GM08714 (cell line): ENCODE measurements around the gene ABCC8.

Source experiments
- H3K4me3 ChIP-seq: fragments of 200-500 bp; sonication (Bioruptor generic); 2 replicates; pipeline ENCODE4 v1.5.1; 2014; ENCODE audit warnings: mild to moderate bottlenecking, low read length, inconsistent platforms
- ZNF274 ChIP-seq: IDR thresholded peaks from 2 replicates; pipeline ENCODE4 v1.6.1; 2012; ENCODE audit warnings: mild to moderate bottlenecking, low read depth, low read length

ABCC8 gene

DNA sequence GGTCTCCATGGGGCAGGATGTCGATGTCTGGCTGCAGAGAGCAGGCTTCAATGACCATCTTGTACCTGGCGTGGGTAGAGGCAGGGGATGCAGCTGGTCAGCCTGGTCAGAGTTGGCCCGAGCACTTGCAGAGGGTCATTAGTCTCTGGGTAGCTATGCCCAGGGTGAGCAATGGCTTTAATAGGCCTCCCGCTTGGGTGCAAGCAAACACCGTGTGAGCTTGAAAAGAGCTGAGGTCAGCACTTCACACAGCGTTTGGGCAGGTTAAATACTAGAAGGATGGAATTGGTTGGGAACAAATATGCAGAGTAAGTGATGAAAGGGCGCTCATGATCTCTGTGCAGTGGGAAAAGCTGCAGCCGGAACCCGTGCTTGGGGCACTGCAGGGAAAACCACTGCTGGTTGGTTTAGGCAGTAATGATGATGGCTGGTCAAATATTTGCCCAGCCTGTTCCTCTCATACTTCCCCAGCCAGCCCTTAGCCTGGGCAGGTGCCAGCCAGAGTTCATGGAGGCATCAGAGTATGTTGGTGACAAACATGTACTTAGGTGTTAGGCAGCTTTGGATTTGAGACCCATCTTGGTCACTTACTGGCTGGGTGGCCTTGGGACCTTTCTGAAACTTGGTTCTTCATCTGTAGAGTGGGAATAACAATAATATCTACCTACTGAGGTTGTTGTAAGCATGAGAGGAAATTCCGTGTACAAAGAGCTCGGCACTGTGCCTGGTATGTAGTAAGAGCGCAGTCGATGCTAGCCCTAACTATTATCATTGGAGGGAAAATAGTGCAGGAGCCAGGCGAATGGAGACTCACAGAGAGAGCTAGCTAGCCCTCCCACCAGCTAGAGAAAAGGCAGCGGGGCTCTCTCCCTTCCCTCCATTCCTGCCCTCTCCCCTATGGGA, 63.0 kb downstream of the ABCC8 start:
- H3K4me3 ChIP-seq: no peak overlapping the region

DNA sequence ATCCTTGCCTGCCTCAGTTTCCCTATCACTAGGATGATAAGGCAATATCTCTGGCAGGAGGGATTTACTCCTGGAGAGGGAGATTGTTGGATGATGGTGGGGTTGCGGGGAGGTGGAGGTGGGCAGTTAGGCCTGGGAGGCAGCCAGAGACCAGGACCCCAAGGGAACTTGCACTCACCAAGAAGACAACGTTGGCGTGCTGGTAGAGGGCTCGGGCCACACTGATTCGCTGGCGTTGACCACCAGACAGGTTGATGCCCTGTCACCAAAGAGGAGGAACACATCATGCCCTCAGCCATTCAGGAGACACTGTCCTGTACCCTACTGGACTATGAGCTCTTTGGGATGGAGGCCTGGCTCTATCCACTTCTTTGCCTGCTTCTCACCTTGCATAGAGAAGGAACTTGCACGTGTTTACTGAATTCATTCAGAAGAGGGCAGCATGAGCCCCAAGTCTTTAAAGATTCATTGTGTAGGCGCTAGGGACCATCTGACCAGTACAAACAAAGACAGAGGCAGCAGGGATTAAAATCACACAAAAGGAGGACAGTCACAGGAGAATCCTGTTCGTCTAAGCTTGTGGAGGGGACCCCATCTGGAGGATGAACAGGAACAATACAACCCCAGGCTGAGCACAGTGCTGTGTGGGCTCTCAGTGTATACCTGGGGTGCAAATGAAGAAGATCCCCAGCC, 64.0 kb downstream of the ABCC8 start:
- H3K4me3 ChIP-seq: no peak overlapping the region
- no peak for TF ChIP-seq ZNF274

More for the DNA sequence above, 63.0 kb downstream of the ABCC8 start:
- TF ChIP-seq ZNF274: no peak

DNA sequence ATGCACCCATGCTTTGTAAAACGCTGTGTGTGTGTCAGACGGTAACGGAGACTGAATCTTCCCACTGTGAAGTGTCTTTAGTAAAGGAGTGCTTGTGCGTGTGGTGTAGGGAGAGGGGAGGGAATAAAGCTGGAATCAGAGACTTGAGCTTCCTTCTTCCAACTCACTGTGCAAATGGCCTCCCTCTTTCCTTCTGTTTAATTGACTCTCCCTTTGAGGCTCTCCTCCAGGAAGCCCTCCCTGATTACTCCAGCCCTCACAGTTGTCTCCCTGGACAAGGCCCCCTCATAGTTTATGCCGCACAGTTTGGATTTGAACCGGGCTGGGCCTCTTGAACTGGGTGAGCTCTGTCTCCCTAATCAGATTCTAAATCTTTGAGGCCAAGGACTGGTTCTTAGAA, 65.2 kb downstream of the ABCC8 start:
- no peak overlapping the region for H3K4me3 ChIP-seq
- no peak for TF ChIP-seq ZNF274

DNA sequence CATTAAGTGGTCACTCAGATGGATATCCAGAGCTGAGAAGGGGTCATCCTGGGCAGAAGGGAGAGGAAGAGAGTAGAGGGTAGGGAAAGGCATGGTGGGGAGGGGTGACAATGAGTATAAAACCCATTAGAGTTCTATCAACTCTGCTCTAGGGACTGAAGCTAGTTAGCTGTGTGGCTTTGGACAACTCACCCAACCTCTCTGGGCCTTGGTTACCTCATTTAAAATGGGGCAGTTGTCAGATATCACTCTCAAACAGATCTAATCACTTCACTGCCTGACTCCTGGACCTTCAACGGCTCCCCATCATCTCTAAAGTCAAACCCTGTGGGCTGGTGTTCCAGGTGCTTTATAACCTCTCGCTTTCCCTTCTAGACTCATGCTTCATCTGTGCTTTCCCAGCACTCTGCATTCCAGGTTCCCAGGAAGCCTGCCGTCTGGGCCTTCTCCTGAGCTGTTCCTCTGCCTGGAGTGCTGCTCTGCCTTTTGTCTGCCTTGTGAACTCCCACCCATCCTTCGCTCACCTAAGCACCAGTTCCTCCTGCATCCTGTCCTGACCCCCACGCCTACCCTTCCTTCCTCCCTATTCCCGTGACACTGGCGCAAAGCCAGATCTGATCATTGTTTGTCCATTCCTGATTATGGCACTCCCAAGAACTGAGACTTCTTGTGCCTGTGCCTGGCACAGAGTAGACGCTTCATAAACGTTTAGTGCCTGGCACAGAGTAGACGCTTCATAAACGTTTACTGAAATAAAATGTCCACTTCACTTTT, 65.9 kb downstream of the ABCC8 start:
- TF ChIP-seq ZNF274: no peak
- no peak overlapping the region for H3K4me3 ChIP-seq

GRCh38 chr11:17408641-17409040, 68.0 kb downstream of the ABCC8 start:
- no peak overlapping the region for H3K4me3 ChIP-seq
- TF ChIP-seq ZNF274: no peak

DNA sequence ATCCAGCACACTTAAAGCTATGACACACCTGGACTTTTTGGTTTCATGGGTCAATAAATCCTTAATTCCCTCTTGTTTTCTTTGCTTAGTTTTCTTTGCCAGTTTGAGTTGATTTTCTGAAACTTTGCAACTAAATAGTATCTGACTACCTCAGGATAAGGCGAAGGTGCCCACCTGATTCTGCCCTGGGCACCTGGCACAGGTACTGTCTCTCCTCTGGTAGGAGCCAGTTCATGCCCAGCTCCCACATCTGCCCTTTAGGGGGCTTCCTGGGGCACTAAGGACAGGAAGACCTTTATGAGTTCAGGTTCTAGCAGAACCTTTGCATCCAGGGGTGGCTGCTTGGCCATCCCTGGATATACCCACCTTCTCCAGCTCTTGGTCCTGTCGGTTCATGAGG, 68.6 kb downstream of the ABCC8 start:
- TF ChIP-seq ZNF274: no peak
- no peak overlapping the region for H3K4me3 ChIP-seq

DNA sequence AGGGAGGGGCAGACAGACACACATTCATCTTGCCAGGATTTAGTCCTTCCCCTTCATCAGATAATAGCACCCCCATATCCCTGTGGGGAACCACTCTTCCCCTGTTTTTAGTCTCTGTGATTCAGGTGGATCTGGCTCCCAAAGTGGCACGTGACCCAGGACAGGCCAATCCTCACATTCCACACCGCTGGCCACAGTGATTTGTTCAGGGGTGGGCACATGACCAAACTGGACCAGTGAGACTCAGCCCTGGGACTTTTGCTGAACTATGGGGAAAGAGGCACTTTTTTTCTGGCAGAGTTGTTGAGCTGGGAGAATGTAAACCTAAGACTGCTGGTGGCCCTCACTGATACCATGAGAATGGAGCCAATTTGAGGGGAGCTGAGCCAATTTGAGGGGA, 69.1 kb downstream of the ABCC8 start:
- no peak overlapping the region for H3K4me3 ChIP-seq
- no peak for TF ChIP-seq ZNF274

DNA sequence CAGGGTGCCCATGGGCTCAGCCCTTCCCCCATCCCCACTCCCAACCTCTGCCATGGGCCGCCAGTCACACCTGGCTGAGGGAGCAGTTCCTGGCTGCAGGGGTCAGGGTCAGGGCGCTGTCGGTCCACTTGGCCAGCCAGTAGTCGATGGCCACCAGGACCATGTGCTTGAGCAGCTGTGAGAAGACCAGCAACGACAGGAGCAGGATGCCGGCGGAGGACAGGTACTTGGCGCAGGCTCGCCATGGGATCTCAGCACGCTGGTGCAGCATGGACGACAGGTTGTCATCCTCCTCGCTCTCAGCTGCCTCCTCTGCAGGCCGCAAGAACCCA, 69.9 kb downstream of the ABCC8 start:
- H3K4me3 ChIP-seq: no peak overlapping the region
- no peak for TF ChIP-seq ZNF274

- no peak for TF ChIP-seq ZNF274
- no peak overlapping the region for H3K4me3 ChIP-seq
Measured at GRCh38 chr11:17406082-17406817, 70.4 kb downstream of the ABCC8 start.

- no peak overlapping the region for H3K4me3 ChIP-seq
- TF ChIP-seq ZNF274: no peak
Measured at GRCh38 chr11:17405232-17406005, 71.2 kb downstream of the ABCC8 start.

DNA sequence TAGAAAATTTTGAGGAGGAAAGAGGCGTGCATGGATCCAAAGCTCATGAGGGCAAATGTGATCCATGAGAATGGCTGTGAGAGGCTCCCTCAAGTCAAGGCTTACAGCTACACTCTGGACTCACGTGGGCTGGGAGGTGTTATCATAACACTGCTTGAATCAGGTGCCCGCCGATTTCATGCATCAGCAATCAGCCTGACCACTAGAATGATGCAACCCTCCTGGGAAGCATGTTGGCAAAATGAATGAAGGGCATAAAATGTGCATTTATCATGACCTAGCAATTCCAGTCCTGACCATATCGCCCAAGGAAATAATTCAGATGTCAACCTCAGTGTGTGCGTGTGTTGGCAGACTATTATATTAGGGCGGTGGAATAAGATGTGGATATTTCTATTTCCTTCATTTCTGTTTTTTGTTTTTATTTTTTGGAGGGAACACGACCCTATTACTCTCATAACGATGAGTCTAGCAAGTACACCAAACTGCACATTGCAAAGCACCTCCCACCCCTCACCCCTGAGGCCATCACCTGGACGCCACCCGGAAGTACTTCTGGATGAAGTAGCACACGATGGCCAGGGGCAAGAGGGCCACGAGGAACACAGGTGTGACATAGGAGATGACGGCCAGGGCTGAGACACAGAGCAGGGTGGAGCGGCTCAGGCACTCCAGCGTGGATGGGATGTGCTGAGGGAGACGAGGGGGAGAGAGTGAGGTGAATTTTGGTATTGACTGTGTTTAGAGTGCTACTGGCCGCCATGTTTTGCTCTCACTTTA, 72.5 kb downstream of the ABCC8 start:
- no peak overlapping the region for H3K4me3 ChIP-seq
- TF ChIP-seq ZNF274: no peak

GRCh38 chr11:17402486-17402885, 74.2 kb downstream of the ABCC8 start:
- no peak for TF ChIP-seq ZNF274
- H3K4me3 ChIP-seq: no peak overlapping the region
